DND-41 (cell line): ENCODE data around the gene CYP4F3.

Experiments
- EZH2 ChIP-seq: IDR thresholded peaks from 3 replicates; pipeline ENCODE4 v1.6.1; 2012; ENCODE audit warnings: borderline replicate concordance, low read depth, mild to moderate bottlenecking, moderate library complexity, low read length, inconsistent platforms; ENCODE audit not compliant: severe bottlenecking
- TF ChIP-seq, protein P1 (sequence below): IDR thresholded peaks from 2 replicates; pipeline ENCODE4 v1.5.1; 2012; ENCODE audit warnings: borderline replicate concordance, low read length, moderate library complexity, mild to moderate bottlenecking; ENCODE audit not compliant: poor library complexity, severe bottlenecking; ENCODE audit errors: extremely low read depth

DNA sequence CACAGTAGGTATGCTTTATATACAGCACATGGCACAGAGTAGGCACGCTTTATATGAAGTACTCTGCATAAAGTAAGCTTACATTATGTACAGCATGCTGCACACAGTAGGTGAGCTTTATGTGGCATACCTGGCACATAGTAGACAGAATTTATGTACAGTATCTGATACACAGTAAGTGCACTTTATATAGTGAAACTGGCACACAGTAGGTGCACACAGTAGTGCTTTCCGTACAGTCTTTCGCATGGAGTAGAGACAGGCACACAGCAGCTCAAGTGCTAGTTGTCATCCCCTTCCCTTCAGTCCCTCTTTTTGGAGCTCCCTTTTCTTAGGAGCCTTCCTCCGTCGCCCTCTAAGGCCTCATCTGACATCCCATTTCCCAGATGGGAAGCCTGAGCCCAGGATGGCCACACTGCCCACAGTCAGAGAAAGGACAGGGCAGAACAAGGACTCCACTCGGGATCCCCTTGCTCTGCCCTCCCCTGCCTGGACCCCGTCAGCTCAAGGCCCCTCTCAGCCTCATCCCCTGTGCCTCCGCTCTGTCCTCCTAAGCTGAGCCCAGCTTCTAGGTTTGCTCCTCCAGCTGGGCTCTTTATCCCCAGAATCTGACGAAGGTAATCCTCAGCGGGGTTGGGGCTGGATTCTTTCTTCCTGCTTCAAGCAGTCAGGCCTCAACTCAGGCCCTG lies 31.3 kb downstream of the CYP4F3 start:
- TF ChIP-seq, protein P1, sequence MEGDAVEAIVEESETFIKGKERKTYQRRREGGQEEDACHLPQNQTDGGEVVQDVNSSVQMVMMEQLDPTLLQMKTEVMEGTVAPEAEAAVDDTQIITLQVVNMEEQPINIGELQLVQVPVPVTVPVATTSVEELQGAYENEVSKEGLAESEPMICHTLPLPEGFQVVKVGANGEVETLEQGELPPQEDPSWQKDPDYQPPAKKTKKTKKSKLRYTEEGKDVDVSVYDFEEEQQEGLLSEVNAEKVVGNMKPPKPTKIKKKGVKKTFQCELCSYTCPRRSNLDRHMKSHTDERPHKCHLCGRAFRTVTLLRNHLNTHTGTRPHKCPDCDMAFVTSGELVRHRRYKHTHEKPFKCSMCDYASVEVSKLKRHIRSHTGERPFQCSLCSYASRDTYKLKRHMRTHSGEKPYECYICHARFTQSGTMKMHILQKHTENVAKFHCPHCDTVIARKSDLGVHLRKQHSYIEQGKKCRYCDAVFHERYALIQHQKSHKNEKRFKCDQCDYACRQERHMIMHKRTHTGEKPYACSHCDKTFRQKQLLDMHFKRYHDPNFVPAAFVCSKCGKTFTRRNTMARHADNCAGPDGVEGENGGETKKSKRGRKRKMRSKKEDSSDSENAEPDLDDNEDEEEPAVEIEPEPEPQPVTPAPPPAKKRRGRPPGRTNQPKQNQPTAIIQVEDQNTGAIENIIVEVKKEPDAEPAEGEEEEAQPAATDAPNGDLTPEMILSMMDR: no peak
- TF ChIP-seq EZH2: no peak
